ENCODE data around the gene COL5A1.

The COL5A1 gene

GRCh38 chr9:134752471-134753168, 111.0 kb downstream of the COL5A1 start:
- DNase-seq: no peak

- no peak for DNase-seq
Observed at GRCh38 chr9:134753191-134753590, 111.6 kb downstream of the COL5A1 start.

- DNase-seq: no peak
Observed at GRCh38 chr9:134755221-134755907, 113.8 kb downstream of the COL5A1 start.

GRCh38 chr9:134756098-134756497, 114.5 kb downstream of the COL5A1 start:
- no peak for DNase-seq

GRCh38 chr9:134757216-134757975, 115.8 kb downstream of the COL5A1 start:
- DNase-seq: no peak

- no peak for DNase-seq
Observed at GRCh38 chr9:134758949-134759607, 117.5 kb downstream of the COL5A1 start.

GRCh38 chr9:134759913-134760312, 118.3 kb downstream of the COL5A1 start:
- no peak for DNase-seq

GRCh38 chr9:134760750-134761420, 119.3 kb downstream of the COL5A1 start:
- DNase-seq: no peak

GRCh38 chr9:134764473-134765269, 123.1 kb downstream of the COL5A1 start:
- no peak for DNase-seq

GRCh38 chr9:134765785-134766184, 124.2 kb downstream of the COL5A1 start:
- no peak for DNase-seq

GRCh38 chr9:134766587-134766986, 125.0 kb downstream of the COL5A1 start:
- DNase-seq: no peak

GRCh38 chr9:134768332-134768708, 126.7 kb downstream of the COL5A1 start:
- DNase-seq: no peak

- DNase-seq: no peak
Observed at GRCh38 chr9:134768709-134769351, 127.2 kb downstream of the COL5A1 start.

- DNase-seq: no peak
Observed at GRCh38 chr9:134770972-134771971, 129.7 kb downstream of the COL5A1 start.

GRCh38 chr9:134772331-134772730, 130.7 kb downstream of the COL5A1 start:
- no peak for DNase-seq

GRCh38 chr9:134773842-134774241, 132.2 kb downstream of the COL5A1 start:
- DNase-seq: no peak

GRCh38 chr9:134774410-134774809, 132.8 kb downstream of the COL5A1 start:
- DNase-seq: no peak

GRCh38 chr9:134775081-134775951, 133.7 kb downstream of the COL5A1 start:
- no peak for DNase-seq
